Measurements from ENCODE around the gene RPTOR. TPM values are rescaled to one million over a fixed set of nuclear protein-coding genes. Genes with fewer than 3 reads are reported as not detected.

Gene RPTOR
- total RNA-seq, 1 donor from 2014 or later: 21.8 TPM

GRCh38 chr17:80679816-80680215 is 135.2 kb downstream of the RPTOR start:
- Histone ChIP-seq H3K4me3 (no peak overlapping the region), H3K27me3 (ENCODE audit: low read depth) (no peaks in the 10 kb centered on the region), H3K9me3 (replicated peaks) (no peaks in the 10 kb centered on the region), H3K36me3 (no peaks in the 10 kb centered on the region), H3K4me1 (peaks cover 9% of the 10 kb centered on the region), H3K27ac (replicated peaks) (no peak overlapping the region)
- TF ChIP-seq, protein P1, sequence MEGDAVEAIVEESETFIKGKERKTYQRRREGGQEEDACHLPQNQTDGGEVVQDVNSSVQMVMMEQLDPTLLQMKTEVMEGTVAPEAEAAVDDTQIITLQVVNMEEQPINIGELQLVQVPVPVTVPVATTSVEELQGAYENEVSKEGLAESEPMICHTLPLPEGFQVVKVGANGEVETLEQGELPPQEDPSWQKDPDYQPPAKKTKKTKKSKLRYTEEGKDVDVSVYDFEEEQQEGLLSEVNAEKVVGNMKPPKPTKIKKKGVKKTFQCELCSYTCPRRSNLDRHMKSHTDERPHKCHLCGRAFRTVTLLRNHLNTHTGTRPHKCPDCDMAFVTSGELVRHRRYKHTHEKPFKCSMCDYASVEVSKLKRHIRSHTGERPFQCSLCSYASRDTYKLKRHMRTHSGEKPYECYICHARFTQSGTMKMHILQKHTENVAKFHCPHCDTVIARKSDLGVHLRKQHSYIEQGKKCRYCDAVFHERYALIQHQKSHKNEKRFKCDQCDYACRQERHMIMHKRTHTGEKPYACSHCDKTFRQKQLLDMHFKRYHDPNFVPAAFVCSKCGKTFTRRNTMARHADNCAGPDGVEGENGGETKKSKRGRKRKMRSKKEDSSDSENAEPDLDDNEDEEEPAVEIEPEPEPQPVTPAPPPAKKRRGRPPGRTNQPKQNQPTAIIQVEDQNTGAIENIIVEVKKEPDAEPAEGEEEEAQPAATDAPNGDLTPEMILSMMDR (IDR thresholded peaks at IDR 0.05; ENCODE audit: borderline replicate concordance): no peak
- intact Hi-C loops (cut with micrococcal nuclease): no loop called here
- no peak for DNase-seq

DNA sequence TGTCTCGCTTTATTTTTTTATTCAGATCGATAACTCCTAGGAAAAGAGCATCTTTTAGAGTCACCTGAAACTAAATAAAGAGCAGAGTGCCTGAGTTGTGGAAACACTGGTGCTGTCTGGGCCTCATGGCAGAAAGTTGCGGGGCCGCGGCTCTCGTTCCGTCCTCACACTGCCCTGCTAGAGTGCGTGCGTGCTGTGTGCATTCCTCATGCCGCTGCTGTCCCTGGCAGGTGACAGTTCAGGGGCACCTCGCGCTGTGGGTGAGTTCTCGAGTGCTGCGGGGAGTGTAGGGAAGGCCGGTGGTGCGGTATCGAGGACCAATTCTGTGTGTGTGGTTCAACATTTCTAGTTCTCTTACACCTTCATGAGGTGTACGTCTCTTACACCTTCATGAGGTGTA is 136.6 kb downstream of the RPTOR start:
- H3K4me3 ChIP-seq: no peak overlapping the region
- no peaks in the 10 kb centered on the region for H3K27me3 ChIP-seq (ENCODE audit: low read depth)
- intact Hi-C loops (cut with micrococcal nuclease): no loop called here
- no peak overlapping the region for H3K27ac ChIP-seq (replicated peaks)
- peaks cover 9% of the 10 kb centered on the region for H3K4me1 ChIP-seq
- H3K36me3 ChIP-seq: no peaks in the 10 kb centered on the region
- TF ChIP-seq, protein P1 (IDR thresholded peaks at IDR 0.05; ENCODE audit: borderline replicate concordance): no peak
- no peak for DNase-seq
- H3K9me3 ChIP-seq (replicated peaks): no peaks in the 10 kb centered on the region

GRCh38 chr17:80682372-80682771 is 137.7 kb downstream of the RPTOR start:
- Histone ChIP-seq H3K27me3 (ENCODE audit: low read depth) (no peaks in the 10 kb centered on the region), H3K4me1 (peaks cover 9% of the 10 kb centered on the region), H3K36me3 (no peaks in the 10 kb centered on the region), H3K9me3 (replicated peaks) (no peaks in the 10 kb centered on the region), H3K4me3 (no peak overlapping the region), H3K27ac (replicated peaks) (no peak overlapping the region)
- DNase-seq: no peak
- intact Hi-C loops (cut with micrococcal nuclease): no loop called here
- TF ChIP-seq, protein P1 (IDR thresholded peaks at IDR 0.05; ENCODE audit: borderline replicate concordance): no peak

- Histone ChIP-seq H3K9me3 (replicated peaks) (no peaks in the 10 kb centered on the region), H3K36me3 (peaks cover 4% of the 10 kb centered on the region), H3K27ac (replicated peaks) (no peak overlapping the region), H3K27me3 (ENCODE audit: low read depth) (no peaks in the 10 kb centered on the region), H3K4me3 (no peak overlapping the region), H3K4me1 (peaks cover 9% of the 10 kb centered on the region)
- TF ChIP-seq, protein P1 (IDR thresholded peaks at IDR 0.05; ENCODE audit: borderline replicate concordance): no peak
- no peak for DNase-seq
- intact Hi-C loops (cut with micrococcal nuclease): no loop called here
Observed at GRCh38 chr17:80683625-80684104, 139.0 kb downstream of the RPTOR start.

DNA sequence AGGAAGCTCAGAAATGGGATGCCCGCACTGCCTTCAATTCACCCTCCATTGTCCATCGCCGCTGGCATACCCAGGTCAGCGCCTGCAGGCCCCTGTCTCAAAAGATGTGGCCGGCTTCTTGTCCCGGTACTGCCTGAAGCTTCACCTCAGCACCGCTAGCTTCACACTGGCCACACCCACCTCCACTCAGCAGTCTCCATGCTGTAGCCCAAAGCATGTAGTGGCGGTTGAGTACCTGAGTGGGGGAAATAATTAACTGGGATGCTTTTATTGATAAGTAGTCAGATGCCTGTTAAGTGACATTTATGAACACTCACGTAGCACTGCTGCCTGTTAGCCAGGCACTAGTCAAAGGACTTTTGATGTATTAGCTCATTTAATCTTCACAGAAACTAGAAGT is 143.2 kb downstream of the RPTOR start:
- no peak for DNase-seq
- Histone ChIP-seq H3K9me3 (replicated peaks) (no peaks in the 10 kb centered on the region), H3K4me1 (no peaks in the 10 kb centered on the region), H3K27ac (replicated peaks) (no peak overlapping the region), H3K4me3 (no peak overlapping the region), H3K36me3 (peaks cover 5% of the 10 kb centered on the region), H3K27me3 (ENCODE audit: low read depth) (no peaks in the 10 kb centered on the region)
- intact Hi-C loops (cut with micrococcal nuclease): no loop called here
- TF ChIP-seq, protein P1 (IDR thresholded peaks at IDR 0.05; ENCODE audit: borderline replicate concordance): no peak
